HG03565 (cell line): ENCODE data around the gene IFNB1.
A peak's percentile ranks its signal among the peaks of the same experiment; 100 is the strongest.

ENCODE experiments used
- ATAC-seq: cut with Tn5 transposase; IDR thresholded peaks from one replicate; pipeline ENCODE4 v1.9.1; 2021; ENCODE audit warnings: mild to moderate bottlenecking, moderate library complexity; ENCODE audit not compliant: unreplicated experiment

IFNB1 gene

DNA sequence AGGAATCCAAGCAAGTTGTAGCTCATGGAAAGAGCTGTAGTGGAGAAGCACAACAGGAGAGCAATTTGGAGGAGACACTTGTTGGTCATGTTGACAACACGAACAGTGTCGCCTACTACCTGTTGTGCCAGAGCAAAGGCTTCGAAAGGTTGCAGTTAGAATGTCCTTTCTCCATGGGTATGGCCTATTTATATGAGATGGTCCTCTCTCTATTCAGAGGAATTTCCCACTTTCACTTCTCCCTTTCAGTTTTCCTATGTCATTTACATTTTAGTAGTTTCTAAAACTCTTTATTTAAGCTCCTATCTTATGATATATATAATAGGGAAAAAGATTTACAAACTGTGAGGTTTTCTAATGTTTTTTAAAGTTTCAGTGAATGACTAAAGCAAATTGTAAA is at the start of gene IFNB1:
TSS of gene IFNB1 (minus strand) at position 162 of the 400 bp plus-strand sequence. CDS start at position 89, 73 bp downstream.
- no peak for ATAC-seq

DNA sequence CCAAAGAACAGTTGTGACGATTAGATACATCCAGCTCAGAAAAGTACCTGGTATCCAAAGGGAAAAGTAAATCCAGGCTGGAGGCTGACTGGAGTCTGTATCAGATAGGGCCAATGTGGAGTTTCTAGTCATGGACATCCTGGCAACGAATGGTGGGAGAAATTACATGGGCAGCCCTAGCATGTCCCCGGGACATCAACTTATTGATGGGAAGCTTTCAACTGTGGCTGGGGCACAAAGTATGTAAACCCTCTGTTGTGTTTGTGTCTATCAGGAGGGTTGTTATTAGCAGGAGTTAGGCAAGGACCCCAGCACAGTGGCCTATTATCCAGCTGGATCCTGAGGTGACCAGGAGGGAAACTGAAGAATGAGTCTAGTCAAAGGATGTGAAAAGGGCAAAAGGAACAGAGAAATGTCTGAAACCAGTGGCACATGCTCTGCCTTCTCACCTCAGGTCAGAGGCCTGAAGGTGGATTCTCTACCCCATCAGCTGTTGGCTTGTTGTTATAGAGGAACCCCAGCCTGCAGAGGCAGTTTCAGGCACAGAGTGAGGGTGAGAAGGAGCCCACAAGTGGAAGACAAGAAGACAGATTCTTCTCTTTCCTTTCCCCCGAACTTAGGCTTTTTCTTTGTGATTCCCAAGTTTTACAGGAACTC is 44.0 kb upstream of the IFNB1 start:
- ATAC-seq = peak; percentile 97

DNA sequence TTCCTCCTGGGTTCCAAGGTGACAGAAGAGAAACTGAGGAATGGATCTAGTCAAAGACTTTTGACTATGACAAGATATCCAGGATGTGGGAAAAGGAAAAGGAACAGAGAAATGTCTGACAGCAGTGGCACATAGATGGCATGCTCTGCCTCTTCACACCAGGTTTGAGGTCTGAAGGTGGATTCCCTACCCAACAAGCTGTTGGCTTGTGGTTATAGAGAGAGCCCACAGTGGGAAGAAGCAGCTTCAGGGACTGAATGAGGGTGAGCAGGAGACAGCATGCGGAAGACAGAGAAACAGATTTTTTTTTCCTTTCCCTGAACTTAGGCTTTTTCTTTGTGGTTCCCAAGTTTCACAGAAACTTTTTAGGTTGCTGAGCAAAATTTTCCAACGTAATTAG is 43.3 kb upstream of the IFNB1 start:
- peak; percentile 30 for ATAC-seq

DNA sequence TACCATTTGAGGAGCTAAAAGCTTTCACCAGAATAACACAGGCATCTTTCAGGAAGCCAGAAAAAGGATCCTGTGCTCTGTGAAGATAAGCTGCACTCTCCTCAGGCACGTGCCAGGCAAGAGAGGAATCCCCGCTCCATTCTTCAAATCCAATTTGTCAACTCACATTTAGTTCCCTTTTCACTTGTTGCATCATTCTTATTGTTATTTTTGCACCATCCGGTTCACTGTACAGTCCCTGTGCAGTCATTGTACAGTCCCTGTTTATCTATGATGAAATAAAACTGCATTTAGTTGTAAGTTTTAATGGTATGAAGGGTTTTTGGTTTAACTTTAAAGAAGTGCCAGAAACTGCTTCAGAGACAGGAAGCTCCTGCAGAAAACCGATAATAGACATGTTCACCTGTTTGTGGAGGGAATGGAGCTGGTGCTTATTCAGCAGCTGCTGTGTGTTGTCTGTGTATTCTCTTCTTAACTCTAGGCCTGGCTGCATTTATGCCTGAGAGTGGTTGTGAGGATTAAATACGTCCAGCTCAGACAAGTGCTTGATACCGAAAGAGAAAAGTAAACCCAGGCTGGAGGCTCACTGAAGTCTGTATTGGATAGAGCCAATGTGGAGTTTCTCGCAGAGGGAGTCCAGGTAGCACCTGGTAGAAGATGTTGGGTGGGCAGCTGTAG is 41.5 kb upstream of the IFNB1 start:
- no peak for ATAC-seq

DNA sequence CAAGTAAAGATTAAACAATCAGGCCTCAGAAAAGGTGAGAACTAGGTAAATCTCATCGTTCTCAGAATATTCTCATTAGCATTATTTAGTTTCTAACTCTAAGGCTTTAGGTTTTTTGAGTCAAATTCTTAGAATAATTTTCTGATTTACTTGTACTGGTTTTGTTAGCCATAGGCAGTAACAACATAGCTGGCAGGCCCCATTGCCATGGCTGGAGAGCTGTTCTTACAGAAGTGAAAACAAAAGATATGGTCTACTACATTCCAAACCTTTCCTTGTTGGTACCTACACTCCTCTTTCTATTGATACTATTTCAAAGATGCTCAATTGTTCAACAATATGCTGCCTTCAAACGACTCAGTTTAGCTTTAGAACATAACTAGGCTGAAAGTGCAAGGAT is 36.6 kb upstream of the IFNB1 start:
- no peak for ATAC-seq

DNA sequence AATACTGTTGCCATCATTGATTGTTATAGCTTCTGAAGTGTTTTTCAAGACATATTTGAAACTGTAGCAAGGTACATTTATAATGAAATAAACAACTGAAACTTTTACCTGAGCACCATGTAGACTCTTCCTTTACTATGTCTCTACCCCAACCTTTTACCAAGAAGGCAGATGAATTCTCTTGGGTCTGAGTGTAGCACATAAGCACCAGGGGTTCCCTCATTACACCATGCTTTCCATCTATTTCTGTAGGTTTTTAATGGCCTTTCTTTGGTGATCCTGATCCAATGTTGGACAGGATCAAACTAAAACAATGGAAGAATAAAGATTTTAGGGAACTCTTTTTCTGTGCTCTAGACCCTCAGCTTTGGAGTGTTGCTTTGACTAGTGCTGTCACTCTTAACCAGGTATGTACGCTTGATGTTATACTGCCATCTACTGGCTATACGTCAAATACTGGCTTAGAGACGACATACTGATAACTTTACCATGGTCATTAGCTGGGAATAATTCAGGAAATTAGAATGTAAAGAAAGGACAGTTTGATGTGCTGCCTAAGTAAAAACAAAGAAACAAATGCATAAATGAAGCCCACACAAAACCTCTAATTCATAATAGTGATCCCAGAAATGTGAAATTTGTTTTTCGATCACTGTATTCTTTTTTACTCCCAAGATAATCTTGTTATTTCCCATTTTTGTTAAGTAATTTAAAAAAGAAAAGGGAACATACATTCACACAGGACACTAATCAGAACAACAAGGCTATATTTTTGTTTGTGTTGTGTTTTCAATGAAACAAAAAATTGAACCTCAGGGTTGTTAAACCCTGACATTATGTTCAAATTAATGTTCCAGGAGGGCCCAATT is 33.2 kb upstream of the IFNB1 start:
- ATAC-seq = peak; percentile 92

DNA sequence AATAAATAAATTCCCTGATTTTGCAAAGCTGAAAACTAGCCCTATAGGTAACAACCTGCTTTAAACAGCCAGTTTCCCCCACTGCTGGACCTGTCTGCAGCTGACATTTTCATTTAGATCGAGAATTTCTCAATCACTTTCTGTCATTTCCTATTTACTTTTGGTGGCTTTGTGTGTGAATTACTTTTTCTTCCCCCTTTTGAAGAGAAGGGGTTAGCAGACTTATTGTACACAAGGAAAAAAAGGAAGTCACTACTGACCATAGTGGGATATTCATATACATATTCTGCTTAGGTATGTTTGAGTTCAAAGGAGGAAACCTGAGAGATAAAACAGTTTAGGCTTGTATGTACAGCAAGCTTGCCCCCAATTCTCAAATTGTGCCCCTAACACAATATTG is 27.0 kb upstream of the IFNB1 start:
- no peak for ATAC-seq

DNA sequence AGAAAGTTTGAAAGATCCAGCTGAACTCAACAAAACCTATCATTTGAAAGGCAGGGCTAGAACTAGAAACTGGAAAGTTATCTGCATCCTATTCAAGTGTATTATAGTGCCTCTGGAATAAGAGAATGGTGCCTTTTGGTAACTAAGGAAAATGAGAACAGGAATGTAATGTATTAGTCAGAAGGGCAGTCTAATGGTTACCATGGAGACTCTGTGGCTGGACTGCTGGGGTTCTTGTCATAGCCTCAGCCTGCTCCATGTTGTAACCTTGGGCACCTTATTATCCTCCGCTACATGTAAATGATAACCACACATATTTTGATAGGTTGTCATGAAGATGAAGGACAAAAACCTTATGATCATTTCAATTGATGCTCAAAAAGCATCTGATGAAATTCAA is 24.6 kb upstream of the IFNB1 start:
- ATAC-seq = no peak

DNA sequence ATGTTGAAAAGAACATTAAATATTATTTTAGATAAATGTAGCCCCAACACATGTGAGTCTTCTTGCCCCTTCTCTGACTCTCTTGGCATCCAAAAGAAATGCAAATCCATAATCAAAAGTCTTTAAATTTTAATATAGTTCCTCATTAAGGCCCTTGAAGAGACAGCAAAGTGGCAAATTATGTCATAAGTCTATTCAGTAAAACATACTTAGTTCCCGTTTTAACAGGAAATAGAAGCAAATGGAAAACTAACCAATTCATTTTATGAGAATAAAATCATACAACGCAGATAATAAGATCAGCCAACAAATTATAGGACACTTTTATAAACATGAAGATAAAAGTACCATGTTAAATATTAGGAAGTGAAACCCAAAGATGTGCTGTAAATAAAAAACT is 20.1 kb upstream of the IFNB1 start:
- no peak for ATAC-seq

DNA sequence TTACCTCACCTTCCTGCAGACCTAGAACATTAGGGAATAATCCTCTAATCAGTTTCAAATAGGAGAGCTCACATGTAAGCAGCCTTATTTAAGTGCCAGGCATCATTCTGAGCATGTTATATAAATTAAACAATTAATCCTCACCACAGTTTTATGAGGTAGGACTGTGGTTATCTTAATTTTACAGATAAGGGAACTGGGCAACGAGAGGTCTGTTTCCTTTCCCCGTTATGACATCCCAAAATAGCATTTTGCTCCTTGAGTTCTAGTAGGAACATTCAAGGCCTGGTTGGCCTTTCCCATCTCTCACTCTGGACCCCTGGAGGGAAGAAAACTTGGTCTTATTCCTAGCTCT is 19.1 kb upstream of the IFNB1 start:
- ATAC-seq = no peak

DNA sequence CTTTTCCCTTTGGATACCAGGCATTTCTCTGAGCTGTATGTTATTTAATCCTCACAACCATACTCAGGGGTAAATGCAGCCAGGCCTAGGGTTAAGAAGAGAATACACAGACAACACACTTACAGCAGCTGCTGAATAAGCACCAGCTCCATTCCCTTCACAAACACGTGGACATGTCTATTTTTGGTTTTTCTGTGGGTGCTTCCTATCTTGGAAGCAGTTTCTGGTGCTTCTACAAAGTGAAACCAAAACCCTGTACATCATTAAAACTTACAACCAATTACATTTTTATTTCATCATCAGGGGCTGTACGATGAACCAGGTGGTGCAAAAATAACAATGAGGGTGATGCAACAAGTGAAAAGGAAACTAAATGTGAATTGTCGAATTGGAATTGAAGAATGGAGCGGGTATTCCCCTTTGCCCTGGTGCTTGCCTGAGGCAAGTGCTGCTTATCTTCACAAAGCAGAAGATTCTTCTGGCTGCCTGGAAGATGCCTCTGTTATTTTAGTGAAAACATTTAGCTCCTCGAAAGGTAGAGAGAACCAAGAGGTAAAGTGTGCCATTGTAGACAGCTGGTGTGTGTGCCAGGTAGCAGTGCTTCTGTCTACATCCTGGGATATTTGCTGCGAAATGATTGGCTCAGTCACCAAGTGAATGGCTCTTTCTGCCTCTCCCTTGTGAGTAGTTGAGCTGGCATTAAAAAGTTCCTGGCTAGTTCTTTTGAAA is 18.6 kb upstream of the IFNB1 start:
- peak; percentile 66 for ATAC-seq

DNA sequence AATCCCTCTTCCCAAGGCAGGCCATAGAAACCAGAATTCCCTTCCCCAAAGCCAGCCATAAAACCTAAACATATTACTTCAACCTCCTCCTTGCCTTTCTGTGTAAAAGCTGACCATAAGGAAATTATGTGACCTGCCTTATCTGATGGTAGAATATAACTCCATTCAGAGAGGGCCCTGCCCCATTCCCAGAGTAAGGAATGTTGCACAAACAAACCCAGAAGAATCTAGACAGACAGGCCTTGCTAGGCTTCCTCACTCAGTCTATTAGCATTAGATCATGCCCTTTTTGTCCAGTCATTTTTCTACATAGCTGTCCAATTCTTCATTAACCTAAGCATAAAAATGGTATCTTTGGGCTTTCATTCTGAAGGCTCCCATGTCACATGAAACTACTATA is 17.8 kb upstream of the IFNB1 start:
- no peak for ATAC-seq

DNA sequence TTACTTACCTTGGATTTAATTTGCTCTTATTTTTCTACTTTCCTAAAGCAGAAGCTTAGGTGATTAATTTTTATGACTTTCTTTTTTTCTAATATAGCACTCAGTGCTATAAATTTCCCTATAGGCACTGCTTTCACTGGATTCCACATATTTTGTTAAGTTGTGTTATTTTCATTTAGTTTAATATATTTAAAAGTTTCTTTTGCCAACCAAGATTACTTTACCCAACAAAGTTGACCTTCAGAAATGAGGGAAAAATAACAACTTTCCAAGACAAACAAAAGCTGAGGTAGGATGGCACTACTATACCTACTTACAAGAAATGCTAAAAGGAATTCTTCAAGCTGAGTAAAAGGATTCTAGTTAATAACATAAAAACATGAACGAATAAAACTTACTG is 8.8 kb upstream of the IFNB1 start:
- no peak for ATAC-seq

DNA sequence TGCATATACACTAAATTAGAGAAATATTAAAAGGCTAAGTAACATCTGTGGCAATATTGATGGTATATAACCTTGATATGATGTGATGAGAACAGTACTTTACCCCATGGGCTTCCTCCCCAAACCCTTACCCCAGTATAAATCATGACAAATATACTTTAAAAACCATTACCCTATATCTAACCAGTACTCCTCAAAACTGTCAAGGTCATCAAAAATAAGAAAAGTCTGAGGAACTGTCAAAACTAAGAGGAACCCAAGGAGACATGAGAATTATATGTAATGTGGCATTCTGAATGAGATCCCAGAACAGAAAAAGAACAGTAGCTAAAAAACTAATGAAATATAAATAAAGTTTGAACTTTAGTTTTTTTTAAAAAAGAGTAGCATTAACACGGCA is 7.3 kb upstream of the IFNB1 start:
- no peak for ATAC-seq

DNA sequence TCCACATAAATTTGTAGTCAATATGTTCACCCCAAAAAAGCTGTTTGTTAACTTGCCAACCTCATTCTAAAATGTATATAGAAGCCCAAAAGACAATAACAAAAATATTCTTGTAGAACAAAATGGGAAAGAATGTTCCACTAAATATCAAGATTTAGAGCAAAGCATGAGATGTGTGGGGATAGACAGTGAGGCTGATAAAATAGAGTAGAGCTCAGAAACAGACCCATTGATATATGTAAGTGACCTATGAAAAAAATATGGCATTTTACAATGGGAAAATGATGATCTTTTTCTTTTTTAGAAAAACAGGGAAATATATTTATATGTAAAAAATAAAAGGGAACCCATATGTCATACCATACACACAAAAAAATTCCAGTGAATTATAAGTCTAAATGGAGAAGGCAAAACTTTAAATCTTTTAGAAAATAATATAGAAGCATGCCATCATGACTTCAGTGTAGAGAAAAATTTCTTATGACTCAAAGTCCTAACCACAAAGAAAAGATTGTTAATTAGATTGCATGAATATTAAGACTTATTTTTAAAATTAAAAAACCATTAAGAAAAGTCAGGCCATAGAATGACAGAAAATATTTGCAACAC is 6.6 kb upstream of the IFNB1 start:
- ATAC-seq = no peak

DNA sequence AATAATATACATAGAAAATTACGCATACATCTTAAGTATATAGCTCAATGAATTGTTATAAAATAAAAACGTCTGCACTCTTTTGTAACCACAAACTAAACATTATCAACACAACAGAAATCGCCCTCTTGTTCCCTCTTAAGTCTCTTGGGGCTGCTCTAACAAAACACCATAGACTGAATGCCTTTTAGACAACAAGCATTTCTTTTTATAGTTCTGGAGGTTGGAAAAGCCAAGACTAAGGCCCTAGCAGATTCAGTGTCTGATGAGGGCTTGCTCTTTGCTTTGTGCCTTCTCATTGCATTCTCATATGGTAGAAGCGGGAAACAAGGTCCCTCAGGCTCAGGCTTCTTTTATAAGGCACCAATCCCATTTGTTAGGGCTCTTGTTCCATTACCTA is 4.9 kb upstream of the IFNB1 start:
- no peak for ATAC-seq

DNA sequence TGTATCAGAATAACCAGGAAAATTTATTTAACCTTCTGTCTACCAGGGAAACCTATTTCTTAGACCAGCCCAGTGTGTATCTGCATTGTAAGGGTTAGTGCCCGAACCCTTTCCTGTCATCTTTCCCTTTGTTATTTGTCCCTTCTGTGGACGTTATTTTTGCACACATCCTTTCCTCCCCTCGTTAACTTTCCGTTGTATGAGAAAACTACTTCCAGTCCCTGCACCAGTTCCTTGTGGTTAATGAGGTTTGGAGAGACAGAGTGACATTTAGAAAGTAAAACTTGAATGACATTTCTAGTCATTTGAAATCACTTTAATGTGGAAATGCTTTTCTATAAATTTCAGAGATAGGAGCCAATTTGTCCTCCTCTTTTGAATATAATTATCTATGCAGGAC is 4.3 kb upstream of the IFNB1 start:
- no peak for ATAC-seq

DNA sequence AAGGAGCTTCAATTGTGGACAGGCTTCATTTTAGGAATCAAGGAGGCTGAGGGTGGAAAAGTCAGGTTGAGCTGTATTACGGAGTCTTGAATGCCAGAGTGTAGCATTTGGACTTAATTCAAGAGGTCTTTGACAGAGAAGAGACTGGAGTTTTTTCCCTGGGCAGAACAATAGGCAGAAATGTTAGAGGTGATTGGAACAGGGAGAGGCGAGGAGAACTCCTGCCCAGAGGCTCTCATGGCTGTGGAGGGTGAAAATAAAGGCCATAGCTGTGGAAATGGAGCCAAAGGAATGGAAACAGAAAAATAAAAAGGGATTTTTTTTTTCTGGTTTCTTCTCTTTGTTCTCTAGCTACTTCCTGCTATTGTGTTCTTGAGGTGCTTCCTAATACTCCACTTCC is 3.7 kb upstream of the IFNB1 start:
- no peak for ATAC-seq

DNA sequence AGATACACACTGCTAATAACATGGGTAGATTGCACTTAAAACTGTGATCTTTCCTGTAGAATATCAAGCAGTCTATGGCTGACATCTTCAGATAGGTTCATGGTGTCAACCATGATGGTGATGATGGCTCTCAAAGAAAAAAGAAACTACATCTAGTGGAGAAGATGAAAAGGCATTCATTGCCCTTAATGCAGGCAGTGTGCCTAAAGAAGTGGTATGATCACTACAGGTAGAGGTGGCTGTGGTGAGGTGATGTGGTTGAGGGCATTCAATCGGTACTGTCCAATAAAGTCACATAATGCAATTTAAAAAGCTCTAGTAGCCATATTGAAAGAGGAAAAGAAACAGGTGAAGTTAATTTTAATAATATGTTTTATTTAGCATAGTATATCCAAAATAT is 3.1 kb upstream of the IFNB1 start:
- no peak for ATAC-seq

DNA sequence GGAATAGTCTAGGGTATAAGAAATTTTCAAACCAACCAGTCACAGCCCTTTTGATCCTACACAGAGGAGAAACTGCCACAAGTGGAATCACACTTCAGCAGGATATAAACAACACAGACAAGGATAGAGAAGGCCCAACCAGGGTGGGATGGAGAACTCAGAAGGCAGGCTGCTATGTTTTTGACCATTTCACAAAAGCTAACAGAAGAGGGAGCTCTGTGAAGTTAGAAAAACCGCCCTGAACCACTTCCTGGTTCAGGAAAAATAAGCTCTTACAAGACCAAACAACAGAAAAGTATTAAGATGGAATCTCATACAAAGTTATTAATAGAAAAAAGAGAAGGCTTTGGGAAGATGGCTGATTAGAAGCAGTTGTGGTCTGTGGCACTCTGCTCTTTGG is 960 bp upstream of the IFNB1 start:
- ATAC-seq = no peak

DNA sequence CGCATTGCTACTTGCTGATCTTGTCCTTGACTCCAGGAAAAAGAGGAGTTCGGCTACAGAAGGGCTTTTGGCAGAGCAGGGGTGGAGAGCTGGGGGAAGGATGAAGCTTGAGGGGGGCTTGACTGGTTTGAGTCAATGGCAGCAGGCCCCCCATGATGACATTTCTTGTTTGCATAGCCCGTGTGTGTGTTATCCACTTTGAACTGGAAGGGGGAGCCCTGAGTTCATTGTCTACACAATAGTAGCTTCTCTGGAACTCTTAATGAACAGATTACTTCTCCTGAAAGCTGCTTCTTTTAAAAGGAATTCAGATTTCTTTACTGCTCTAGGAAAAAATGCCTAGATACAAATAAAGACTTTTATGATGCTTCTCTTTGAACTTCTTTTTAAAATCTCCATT is 2.3 kb downstream of the IFNB1 start:
- ATAC-seq = no peak
